ENCODE measurements around the gene FLOT1. TPM values are rescaled to one million over a fixed set of nuclear protein-coding genes. Genes with fewer than 3 reads are reported as not detected.
A peak's percentile ranks its signal among the peaks of the same experiment; 100 is the strongest.

Gene FLOT1
- total and polyA plus RNA-seq, 5 experiments from 2014 or later: 74.1 to 98.4 (median 78.4) TPM

DNA sequence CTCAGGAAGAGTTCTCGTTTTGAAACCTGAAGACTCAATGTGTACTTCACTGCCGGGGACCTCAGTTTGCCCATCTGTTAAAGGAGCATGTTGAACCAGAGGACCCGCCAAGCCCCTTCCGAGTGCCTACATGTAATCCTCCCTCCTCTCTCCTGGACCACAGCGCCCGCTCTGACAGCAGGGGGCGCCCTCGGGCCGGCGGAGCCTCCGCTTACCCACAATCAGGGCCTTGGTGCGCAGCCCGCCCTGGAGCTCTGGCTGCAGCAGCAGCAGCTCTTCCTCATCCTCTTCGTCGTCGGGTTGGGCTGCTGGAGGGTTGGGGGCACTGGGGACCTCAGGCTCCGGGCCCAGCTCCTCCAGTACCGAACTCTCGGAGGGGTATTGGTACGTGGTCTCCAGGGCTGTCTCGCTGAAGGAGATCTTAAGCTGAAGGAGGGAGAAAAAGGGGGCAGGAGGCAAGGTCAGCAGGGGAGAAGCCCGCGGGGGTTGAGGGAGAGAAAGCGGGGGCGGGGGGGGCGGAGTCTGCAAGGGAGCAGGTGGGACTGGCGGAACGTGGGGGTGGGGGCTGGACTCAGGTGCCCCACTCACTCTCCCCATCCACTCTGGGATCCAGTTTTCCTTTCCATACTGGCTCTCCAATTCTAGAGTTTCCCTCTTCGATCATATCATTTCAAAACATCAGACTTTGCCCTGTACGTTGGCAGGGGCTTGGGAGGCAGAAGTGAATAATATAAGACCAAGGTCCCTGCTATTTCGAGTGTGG is 63.3 kb downstream of the FLOT1 start:
- peak; percentile 51 to 54 for ATAC-seq

More for the DNA sequence above, 63.3 kb downstream of the FLOT1 start:
- Mint-ChIP-seq H3K4me3 (peak overlapping the region; percentile 94 to 100 (median 99)), H3K27ac (peak overlapping the region; percentile 77 to 99 (median 98)), H3K27me3 (no peaks in the 10 kb centered on the region), H3K9me3 (no peaks in the 10 kb centered on the region), H3K4me1 (peaks cover 21 to 60% (median 47%) of the 10 kb centered on the region in 4 donors), H3K36me3 (peaks cover 5 to 56% (median 24%) of the 10 kb centered on the region in 3 donors)
- DNase-seq: peak; percentile 84 to 98 (median 92)
- POLR2A ChIA-PET: interaction anchor here (0.7 to 15.2 kb wide), 17 partner anchors 11 to 973 kb away, joined by 3 to 594 read pairs (median 4); partner anchors contain the start of genes BAG6, MDC1, MRPS18B and NRM

Other genes starting within 250 kb of the FLOT1 start
- gene GNL1, start 186.2 kb downstream of the FLOT1 start, total RNA-seq: 10 to 100 TPM; 78.0 to 80.7 TPM
- gene GNL1, start 186.2 kb downstream of the FLOT1 start, polyA plus RNA-seq: 10 to 100 TPM; 24.7 to 34.1 (median 28.7) TPM
- gene PRR3, start 185.4 kb downstream of the FLOT1 start, total RNA-seq: 10 to 100 TPM; 28.4 to 28.9 TPM
- 10 to 100 TPM in 1 of 3 donors, 1 to 10 TPM in 2; 7.9 to 12.7 (median 8.6) TPM for gene PRR3, start 185.4 kb downstream of the FLOT1 start, polyA plus RNA-seq
- gene ABCF1, start 171.2 kb downstream of the FLOT1 start, total RNA-seq: 10 to 100 TPM; 68.6 to 71.3 TPM
- 10 to 100 TPM; 19.1 to 43.1 (median 30.5) TPM for gene ABCF1, start 171.2 kb downstream of the FLOT1 start, polyA plus RNA-seq
- 100 to 1,000 TPM; 191 to 193 TPM for gene PPP1R10, start 125.4 kb downstream of the FLOT1 start, total RNA-seq
- gene PPP1R10, start 125.4 kb downstream of the FLOT1 start, polyA plus RNA-seq: 10 to 100 TPM; 16.9 to 20.2 (median 19.8) TPM
- 10 to 100 TPM; 43.1 to 43.8 TPM for gene MRPS18B, start 124.8 kb downstream of the FLOT1 start, total RNA-seq
- gene MRPS18B, start 124.8 kb downstream of the FLOT1 start, polyA plus RNA-seq: 100 to 1,000 TPM in 2 of 3 donors, 10 to 100 TPM in 1; 87.4 to 161 (median 119) TPM
- 10 to 100 TPM; 12.6 to 13.4 TPM for gene ATAT1, start 115.8 kb downstream of the FLOT1 start, total RNA-seq
- 1 to 10 TPM; 1.6 to 2.0 (median 1.7) TPM for gene ATAT1, start 115.8 kb downstream of the FLOT1 start, polyA plus RNA-seq
- gene C6orf136, start 95.6 kb downstream of the FLOT1 start, total RNA-seq: 10 to 100 TPM; 29.3 to 30.9 TPM
- gene C6orf136, start 95.6 kb downstream of the FLOT1 start, polyA plus RNA-seq: 10 to 100 TPM in 2 of 3 donors, 1 to 10 TPM in 1; 5.6 to 23.2 (median 13.7) TPM
- 10 to 100 TPM; 42.1 to 45.6 TPM for gene DHX16, start 69.7 kb downstream of the FLOT1 start, total RNA-seq
- gene DHX16, start 69.7 kb downstream of the FLOT1 start, polyA plus RNA-seq: 10 to 100 TPM; 17.7 to 31.2 (median 18.7) TPM
- 10 to 100 TPM; 79.0 to 82.0 TPM for gene PPP1R18, start 56.0 kb downstream of the FLOT1 start, total RNA-seq
- 10 to 100 TPM; 79.8 to 98.6 (median 95.7) TPM for gene PPP1R18, start 56.0 kb downstream of the FLOT1 start, polyA plus RNA-seq
- 1 to 10 TPM; 2.4 TPM for gene NRM, start 51.7 kb downstream of the FLOT1 start, total RNA-seq
- gene NRM, start 51.7 kb downstream of the FLOT1 start, polyA plus RNA-seq: 1 to 10 TPM; 3.7 to 5.4 (median 5.4) TPM
- 10 to 100 TPM; 50.8 to 54.9 TPM for gene MDC1, start 25.4 kb downstream of the FLOT1 start, total RNA-seq
- 1 to 10 TPM; 1.3 to 6.3 (median 2.8) TPM for gene MDC1, start 25.4 kb downstream of the FLOT1 start, polyA plus RNA-seq
- 100 to 1,000 TPM; 171 to 187 TPM for gene TUBB, start 22.3 kb downstream of the FLOT1 start, total RNA-seq
- gene TUBB, start 22.3 kb downstream of the FLOT1 start, polyA plus RNA-seq: 100 to 1,000 TPM in 1 of 3 donors, 10 to 100 TPM in 2; 79.2 to 116 (median 83.3) TPM
- gene IER3, start 1.9 kb upstream of the FLOT1 start, total RNA-seq: 10 to 100 TPM; 16.0 to 17.0 TPM
- gene IER3, start 1.9 kb upstream of the FLOT1 start, polyA plus RNA-seq: 1 to 10 TPM in 2 of 3 donors, under 1 TPM in 1; 0.58 to 1.8 (median 1.5) TPM
- gene DDR1, start 141.8 kb upstream of the FLOT1 start, total RNA-seq: 10 to 100 TPM; 19.8 to 22.8 TPM
- 1 to 10 TPM in 2 of 3 donors, under 1 TPM in 1; 0.57 to 5.4 (median 1.5) TPM for gene DDR1, start 141.8 kb upstream of the FLOT1 start, polyA plus RNA-seq
- 10 to 100 TPM; 30.0 to 33.9 TPM for gene GTF2H4, start 165.5 kb upstream of the FLOT1 start, total RNA-seq
- 1 to 10 TPM; 5.1 to 8.3 (median 6.3) TPM for gene GTF2H4, start 165.5 kb upstream of the FLOT1 start, polyA plus RNA-seq
- gene VARS2, start 171.6 kb upstream of the FLOT1 start, total RNA-seq: 10 to 100 TPM; 41.4 to 53.7 TPM
- 10 to 100 TPM; 14.1 to 16.3 (median 14.5) TPM for gene VARS2, start 171.6 kb upstream of the FLOT1 start, polyA plus RNA-seq
- gene SFTA2, start 189.5 kb upstream of the FLOT1 start, total RNA-seq: not detected
- gene SFTA2, start 189.5 kb upstream of the FLOT1 start, polyA plus RNA-seq: under 1 TPM in 1 of 3 donors, not detected in 2; 0.30 TPM
- not detected for gene MUCL3, start 198.3 kb upstream of the FLOT1 start, total RNA-seq
- not detected for gene MUCL3, start 198.3 kb upstream of the FLOT1 start, polyA plus RNA-seq
- not detected for gene MUC21, start 241.0 kb upstream of the FLOT1 start, total RNA-seq
- gene MUC21, start 241.0 kb upstream of the FLOT1 start, polyA plus RNA-seq: not detected

Data from naive thymus-derived CD8-positive, alpha-beta T cell (primary cell).